Measurements from ENCODE around the gene SEMA3D.

GRCh38 chr7:85103962-85104361, 82.9 kb downstream of the SEMA3D start:
- TF ChIP-seq CTCF (IDR thresholded peaks at IDR 0.05; ENCODE audit: low read depth, low read length, missing input control) (no peak), RAD21 (IDR thresholded peaks at IDR 0.05) (no peak), REST (IDR thresholded peaks at IDR 0.05) (no peak), YY1 (IDR thresholded peaks at IDR 0.05) (no peak), ATF3 (IDR thresholded peaks at IDR 0.05) (no peak), MAX (IDR thresholded peaks at IDR 0.05) (no peak), JUND (IDR thresholded peaks at IDR 0.05) (no peak), TAF1 (conservative IDR thresholded peaks at IDR 0.05) (no peak), HNF4G (IDR thresholded peaks at IDR 0.05) (no peak), HNF4A (conservative IDR thresholded peaks at IDR 0.05) (no peak), GABPA (IDR thresholded peaks at IDR 0.05 in 1 of 2, conservative IDR thresholded peaks at IDR 0.05 in 1 of 2) (no peak)

Measured in liver (tissue), 3 donors.